Uterus (tissue), 4 donors: ENCODE data around the gene LPP. TPM values are rescaled to one million over a fixed set of nuclear protein-coding genes. Genes with fewer than 3 reads are reported as not detected.
"Not testable (repeated sequence)": the region's sequence is repeated elsewhere in the genome, so short reads cannot be mapped to it uniquely, and the experiment has no call there.

Experiments used
- DNase-seq, 2 donors: peaks; one replicate each; pipeline ENCODE4 v3.0.0-alpha.2; 2019 to 2020
- H3K27ac ChIP-seq, 2 donors: fragments of 200-600 bp; sonication (generic); 1 replicate in 1 of 2; 2 replicates in 1 of 2; pipeline ENCODE4 v1.5.1; 2016 to 2018
- H3K27me3 ChIP-seq, 2 donors: fragments of 200-600 bp; sonication (generic); one replicate each; pipeline ENCODE4 v1.5.1; 2018 to 2019; ENCODE audit warnings: control low read depth in 1 of 2
- H3K36me3 ChIP-seq, 2 donors: fragments of 200-600 bp; sonication (generic); one replicate each; pipeline ENCODE4 v1.5.1; 2019; ENCODE audit warnings: control low read depth in 1 of 2
- H3K4me1 ChIP-seq, 2 donors: fragments of 200-600 bp; sonication (generic); one replicate each; pipeline ENCODE4 v1.5.1; 2018 to 2019; ENCODE audit warnings: control low read depth in 1 of 2
- H3K4me3 ChIP-seq, 2 donors: fragments of 200-600 bp; sonication (generic); 1 replicate in 1 of 2; 2 replicates in 1 of 2; pipeline ENCODE4 v1.5.1; 2018 to 2019; ENCODE audit warnings: mild to moderate bottlenecking in 1 of 2
- H3K9me3 ChIP-seq, 2 donors: fragments of 200-600 bp; sonication (generic); one replicate each; pipeline ENCODE4 v1.5.1; 2019; ENCODE audit warnings: control low read depth in 1 of 2
- CTCF ChIP-seq, 4 experiments: fragments of 200-600 bp in 2 of 4; fragments of 450-650 bp in 2 of 4; sonication (generic) in 2 of 4; IDR thresholded peaks; one replicate each; pipeline ENCODE4 v1.5.1; 2016 to 2019; ENCODE audit warnings: antibody characterized with exemption in 4 of 4, mild to moderate bottlenecking in 2 of 4, moderate library complexity in 1 of 4
- POLR2A ChIP-seq, 2 donors: fragments of 450-650 bp; IDR thresholded peaks; one replicate each; pipeline ENCODE4 v1.6.1; 2016; ENCODE audit warnings: antibody characterized with exemption in 2 of 2, mild to moderate bottlenecking in 1 of 2, moderate library complexity in 1 of 2
- intact Hi-C: fragments of 100-400 bp; cut with DNase I; formaldehyde crosslinking; loops from one replicate; pipeline ENCODE4 v1.15.1; 2023; ENCODE audit warnings: low total_unique reads
- total RNA-seq, 4 donors: library from RNA; depleted of rRNA in 3 of 4; stranded (reverse); fragments of >200 nt in 3 of 4; gene quantifications; one replicate each; pipeline versions ENCODE4 v1.1.0 to v1.2.4, GENCODE V29; 2014 to 2023
- donor health status: DM: yes; HTN: yes; CAD: no.

The LPP gene
- total RNA-seq, 4 donors from 2014 or later: 180 to 1,374 (median 712) TPM

GRCh38 chr3:188701485-188701969, 547.6 kb downstream of the LPP start:
- no peak for DNase-seq
- intact Hi-C loops: no loop called here
- Histone ChIP-seq H3K4me3 (no peak overlapping the region), H3K36me3 (no peaks in the 10 kb centered on the region), H3K9me3 (no peaks in the 10 kb centered on the region), H3K27me3 (no peaks in the 10 kb centered on the region), H3K27ac (no peak overlapping the region), H3K4me1 (no peaks in the 10 kb centered on the region)
- no peak for TF ChIP-seq POLR2A (IDR thresholded peaks at IDR 0.05)
- no peak for TF ChIP-seq CTCF (IDR thresholded peaks at IDR 0.05)

- DNase-seq, H3K27ac ChIP-seq, intact Hi-C loops, H3K27me3 ChIP-seq, H3K9me3 ChIP-seq, H3K36me3 ChIP-seq, H3K4me1 ChIP-seq, H3K4me3 ChIP-seq: not testable (repeated sequence)
Measured at GRCh38 chr3:188702028-188702427, 548.1 kb downstream of the LPP start.

- Histone ChIP-seq H3K4me1 (no peaks in the 10 kb centered on the region), H3K9me3 (no peaks in the 10 kb centered on the region), H3K4me3 (no peak overlapping the region), H3K27ac (no peak overlapping the region), H3K36me3 (no peaks in the 10 kb centered on the region), H3K27me3 (no peaks in the 10 kb centered on the region)
- intact Hi-C loops: no loop called here
- DNase-seq: no peak
- TF ChIP-seq CTCF (IDR thresholded peaks at IDR 0.05) (no peak), POLR2A (IDR thresholded peaks at IDR 0.05) (no peak)
Measured at GRCh38 chr3:188706176-188706575, 552.2 kb downstream of the LPP start.

- Histone ChIP-seq H3K27me3 (no peaks in the 10 kb centered on the region), H3K4me1 (no peaks in the 10 kb centered on the region), H3K27ac (no peak overlapping the region), H3K36me3 (no peaks in the 10 kb centered on the region), H3K4me3 (no peak overlapping the region), H3K9me3 (no peaks in the 10 kb centered on the region)
- TF ChIP-seq POLR2A (IDR thresholded peaks at IDR 0.05) (no peak), CTCF (IDR thresholded peaks at IDR 0.05) (no peak)
- DNase-seq: no peak
- intact Hi-C loops: no loop called here
Measured at GRCh38 chr3:188706599-188706998, 552.6 kb downstream of the LPP start.

DNA sequence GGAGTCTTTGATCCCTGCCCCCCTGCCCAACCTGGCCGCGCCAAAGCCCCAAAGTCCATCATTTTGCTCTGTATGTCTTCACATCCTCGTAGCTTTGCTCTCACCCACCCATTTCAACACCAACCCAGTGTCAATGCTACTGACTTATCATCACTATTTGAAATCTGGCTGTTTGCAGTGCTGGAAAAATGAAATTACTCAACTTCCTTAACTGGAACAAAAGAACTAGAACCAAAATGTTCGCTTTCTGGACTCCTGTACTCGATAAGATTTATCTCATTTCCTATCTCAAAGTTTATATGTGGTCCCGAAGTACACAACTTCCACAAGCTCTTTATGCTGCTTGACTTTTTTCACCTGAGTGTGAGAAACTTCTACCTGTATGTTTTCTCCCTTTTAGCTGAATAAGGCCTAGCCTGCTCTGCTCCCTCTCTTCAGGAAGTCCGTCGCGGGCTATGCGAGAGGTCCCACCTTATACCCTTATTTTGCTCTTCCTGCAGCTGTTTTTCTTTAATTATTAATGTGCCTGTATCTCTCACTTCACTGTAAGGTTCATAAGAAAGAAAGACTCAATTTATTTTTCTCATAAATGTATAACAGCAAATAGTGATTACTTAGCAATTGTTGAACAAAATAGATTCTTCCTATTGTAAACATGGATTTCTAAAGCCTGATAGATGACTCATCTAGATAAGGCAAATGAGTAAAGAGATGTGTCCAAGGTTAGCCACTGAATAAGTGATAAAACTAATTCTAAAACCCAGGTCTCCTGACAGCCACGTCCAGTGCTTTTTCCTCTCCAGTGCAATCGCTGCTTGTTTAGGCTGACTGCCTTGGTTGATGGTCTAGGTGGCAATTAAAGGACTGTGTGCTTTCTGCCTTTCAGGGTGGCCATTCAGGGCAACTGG, 553.7 kb downstream of the LPP start:
- H3K4me1 ChIP-seq: no peaks in the 10 kb centered on the region
- H3K9me3 ChIP-seq: no peaks in the 10 kb centered on the region
- no peak for TF ChIP-seq POLR2A (IDR thresholded peaks at IDR 0.05)
- no peak for TF ChIP-seq CTCF (IDR thresholded peaks at IDR 0.05)
- intact Hi-C loops: no loop called here
- H3K27me3 ChIP-seq: no peaks in the 10 kb centered on the region
- no peak overlapping the region for H3K27ac ChIP-seq
- no peak for DNase-seq
- H3K36me3 ChIP-seq: no peaks in the 10 kb centered on the region
- H3K4me3 ChIP-seq: no peak overlapping the region
